Fibroblast of lung (primary cell): ENCODE results near the gene INPP4A.

ENCODE experiments used
- CTCF ChIP-seq, 2 donors: IDR thresholded peaks in 1 of 2; conservative IDR thresholded peaks in 1 of 2; 1 replicate in 1 of 2; 2 replicates in 1 of 2; pipeline ENCODE4 v1.5.1; 2011 to 2012; ENCODE audit warnings: low read length in 2 of 2, control low read depth in 1 of 2, inconsistent platforms in 1 of 2, low read depth in 1 of 2, mild to moderate bottlenecking in 1 of 2
- EZH2 ChIP-seq: IDR thresholded peaks from 2 replicates; pipeline ENCODE4 v1.5.1; 2012; ENCODE audit warnings: low read length, control low read depth, mild to moderate bottlenecking; ENCODE audit errors: missing control alignments

- TF ChIP-seq CTCF (conservative IDR thresholded peaks at IDR 0.05 in 1 of 2, IDR thresholded peaks at IDR 0.05 in 1 of 2; ENCODE audit: low read depth in 1 of 2, low read length in 2 of 2) (no peak), EZH2 (no peak)
Observed at GRCh38 chr2:98422449-98422848, 22.2 kb upstream of the INPP4A start.
